ENCODE measurements around the gene IQGAP1.

The IQGAP1 gene

GRCh38 chr15:90421527-90421926 lies 33.5 kb downstream of the IQGAP1 start:
- no peak for DNase-seq (ENCODE audit: extremely low read depth, low read depth)
- H3K4me3 ChIP-seq (replicated peaks; ENCODE audit: low read depth, low read length): no peak overlapping the region
- no peak for TF ChIP-seq CTCF (IDR thresholded peaks at IDR 0.05; ENCODE audit: low read depth, low read length, missing control alignments)

GRCh38 chr15:90422043-90422442 lies 34.0 kb downstream of the IQGAP1 start:
- DNase-seq (ENCODE audit: extremely low read depth, low read depth): no peak
- H3K4me3 ChIP-seq (replicated peaks; ENCODE audit: low read depth, low read length): no peak overlapping the region
- no peak for TF ChIP-seq CTCF (IDR thresholded peaks at IDR 0.05; ENCODE audit: low read depth, low read length, missing control alignments)

GRCh38 chr15:90422936-90423335 lies 34.9 kb downstream of the IQGAP1 start:
- no peak for TF ChIP-seq CTCF (IDR thresholded peaks at IDR 0.05; ENCODE audit: low read depth, low read length, missing control alignments)
- H3K4me3 ChIP-seq (replicated peaks; ENCODE audit: low read depth, low read length): no peak overlapping the region
- no peak for DNase-seq (ENCODE audit: extremely low read depth, low read depth)

- DNase-seq (ENCODE audit: extremely low read depth, low read depth): no peak
- TF ChIP-seq CTCF (IDR thresholded peaks at IDR 0.05; ENCODE audit: low read depth, low read length, missing control alignments): no peak
- no peak overlapping the region for H3K4me3 ChIP-seq (replicated peaks; ENCODE audit: low read depth, low read length)
These were observed 35.8 kb downstream of the IQGAP1 start for GRCh38 chr15:90423801-90424319.

GRCh38 chr15:90425726-90426346 lies 37.8 kb downstream of the IQGAP1 start:
- TF ChIP-seq CTCF (IDR thresholded peaks at IDR 0.05; ENCODE audit: low read depth, low read length, missing control alignments): no peak
- DNase-seq (ENCODE audit: extremely low read depth, low read depth): no peak
- no peak overlapping the region for H3K4me3 ChIP-seq (replicated peaks; ENCODE audit: low read depth, low read length)

- no peak overlapping the region for H3K4me3 ChIP-seq (replicated peaks; ENCODE audit: low read depth, low read length)
- TF ChIP-seq CTCF (IDR thresholded peaks at IDR 0.05; ENCODE audit: low read depth, low read length, missing control alignments): no peak
- DNase-seq (ENCODE audit: extremely low read depth, low read depth): no peak
These were observed 39.1 kb downstream of the IQGAP1 start for GRCh38 chr15:90427185-90427584.

- TF ChIP-seq CTCF (IDR thresholded peaks at IDR 0.05; ENCODE audit: low read depth, low read length, missing control alignments): no peak
These were observed 44.2 kb downstream of the IQGAP1 start for GRCh38 chr15:90432253-90432652.

More at GRCh38 chr15:90432253-90432652, 44.2 kb downstream of the IQGAP1 start:
- DNase-seq (ENCODE audit: extremely low read depth, low read depth): no peak
- H3K4me3 ChIP-seq (replicated peaks; ENCODE audit: low read depth, low read length): no peak overlapping the region
